ENCODE results near the gene IL1RAP.

The IL1RAP gene

DNA sequence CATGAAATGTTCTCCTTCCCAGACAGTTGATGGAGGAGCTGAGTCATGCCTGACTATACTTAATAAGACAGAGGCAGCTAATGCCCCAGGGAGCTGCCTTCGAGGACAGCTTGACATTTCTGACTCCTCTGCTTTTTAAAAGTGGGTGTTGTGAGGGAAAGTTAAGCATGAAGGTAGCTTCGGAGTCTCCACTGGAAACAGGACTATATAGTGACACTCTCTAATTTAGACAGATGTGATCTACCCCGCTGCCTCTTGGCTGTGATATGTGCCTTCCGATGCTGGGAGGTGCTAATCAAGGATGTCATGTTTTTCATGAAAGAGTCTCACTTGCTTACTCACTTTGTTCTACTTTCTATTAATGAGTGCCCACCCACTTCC lies 72.7 kb downstream of the IL1RAP start:
- TF ChIP-seq, protein P1, sequence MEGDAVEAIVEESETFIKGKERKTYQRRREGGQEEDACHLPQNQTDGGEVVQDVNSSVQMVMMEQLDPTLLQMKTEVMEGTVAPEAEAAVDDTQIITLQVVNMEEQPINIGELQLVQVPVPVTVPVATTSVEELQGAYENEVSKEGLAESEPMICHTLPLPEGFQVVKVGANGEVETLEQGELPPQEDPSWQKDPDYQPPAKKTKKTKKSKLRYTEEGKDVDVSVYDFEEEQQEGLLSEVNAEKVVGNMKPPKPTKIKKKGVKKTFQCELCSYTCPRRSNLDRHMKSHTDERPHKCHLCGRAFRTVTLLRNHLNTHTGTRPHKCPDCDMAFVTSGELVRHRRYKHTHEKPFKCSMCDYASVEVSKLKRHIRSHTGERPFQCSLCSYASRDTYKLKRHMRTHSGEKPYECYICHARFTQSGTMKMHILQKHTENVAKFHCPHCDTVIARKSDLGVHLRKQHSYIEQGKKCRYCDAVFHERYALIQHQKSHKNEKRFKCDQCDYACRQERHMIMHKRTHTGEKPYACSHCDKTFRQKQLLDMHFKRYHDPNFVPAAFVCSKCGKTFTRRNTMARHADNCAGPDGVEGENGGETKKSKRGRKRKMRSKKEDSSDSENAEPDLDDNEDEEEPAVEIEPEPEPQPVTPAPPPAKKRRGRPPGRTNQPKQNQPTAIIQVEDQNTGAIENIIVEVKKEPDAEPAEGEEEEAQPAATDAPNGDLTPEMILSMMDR (conservative IDR thresholded peaks at IDR 0.05; ENCODE audit: control insufficient read depth, insufficient read depth, low read depth, low read length): no peak
- DNase-seq (ENCODE audit: low read depth): peak; percentile 86
- no peak overlapping the region for H3K4me3 ChIP-seq (ENCODE audit: control insufficient read depth, low read depth, low read length)

DNA sequence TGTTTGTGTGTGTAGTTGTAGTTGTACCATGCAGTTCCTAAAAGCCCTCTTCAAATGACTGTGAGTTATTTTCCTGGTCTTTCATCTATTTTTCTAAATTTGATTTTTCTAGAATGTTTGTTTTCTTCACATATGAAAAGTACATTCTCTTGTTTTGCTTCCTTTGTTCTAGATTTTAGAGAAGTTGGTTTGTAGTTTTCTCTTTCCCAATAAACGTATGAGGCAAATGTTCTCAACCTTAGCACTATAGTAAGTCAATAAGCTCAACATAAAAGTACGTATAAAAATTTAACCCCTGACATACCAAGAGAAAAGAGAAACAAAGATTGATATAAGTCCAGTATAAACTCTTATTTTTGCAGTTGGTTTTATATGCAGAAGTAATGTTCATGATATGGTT lies 74.7 kb downstream of the IL1RAP start:
- no peak overlapping the region for H3K4me3 ChIP-seq (ENCODE audit: control insufficient read depth, low read depth, low read length)
- TF ChIP-seq, protein P1 (conservative IDR thresholded peaks at IDR 0.05; ENCODE audit: control insufficient read depth, insufficient read depth, low read depth, low read length): no peak
- DNase-seq (ENCODE audit: low read depth): no peak

DNA sequence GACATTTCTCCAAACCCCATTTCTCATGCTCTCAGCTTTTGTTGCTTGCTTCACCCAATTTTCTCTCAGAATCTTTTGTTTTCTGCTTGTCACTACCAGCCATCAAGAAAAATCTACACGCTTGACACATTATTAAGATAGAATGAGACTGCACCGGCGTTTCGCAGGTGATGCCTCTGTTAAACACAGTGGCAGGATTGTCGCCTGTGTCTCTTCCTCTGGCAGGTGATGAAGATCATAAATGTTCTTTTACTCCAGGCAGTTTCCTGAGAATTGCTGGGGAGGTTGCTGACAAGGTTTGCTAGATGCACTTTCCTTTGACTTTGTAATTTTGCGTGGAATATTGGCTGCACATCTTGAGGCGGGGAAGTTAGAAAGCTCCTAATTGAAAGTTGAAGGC lies 75.4 kb downstream of the IL1RAP start:
- TF ChIP-seq, protein P1 (conservative IDR thresholded peaks at IDR 0.05; ENCODE audit: control insufficient read depth, insufficient read depth, low read depth, low read length): no peak
- DNase-seq (ENCODE audit: low read depth): no peak
- H3K4me3 ChIP-seq (ENCODE audit: control insufficient read depth, low read depth, low read length): no peak overlapping the region

DNA sequence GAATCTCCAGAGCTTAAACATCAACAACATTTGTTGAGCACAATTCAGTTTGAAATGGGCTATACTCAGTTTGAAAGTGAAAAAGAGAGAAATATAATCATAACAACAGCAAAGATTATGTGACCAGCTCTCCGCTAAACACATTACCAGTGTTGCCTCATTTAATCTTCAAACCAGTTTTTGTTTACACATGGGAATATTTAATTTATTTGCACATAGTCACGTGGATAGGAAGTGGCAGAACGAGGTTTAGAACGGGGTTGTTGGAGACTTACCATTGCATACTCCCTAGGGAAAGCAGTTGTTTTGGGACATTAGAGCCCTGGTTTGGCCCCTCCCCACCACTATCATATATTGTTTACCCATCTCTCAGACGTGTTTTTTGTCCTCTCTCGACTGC lies 77.2 kb downstream of the IL1RAP start:
- TF ChIP-seq, protein P1 (conservative IDR thresholded peaks at IDR 0.05; ENCODE audit: control insufficient read depth, insufficient read depth, low read depth, low read length): no peak
- no peak for DNase-seq (ENCODE audit: low read depth)
- no peak overlapping the region for H3K4me3 ChIP-seq (ENCODE audit: control insufficient read depth, low read depth, low read length)

DNA sequence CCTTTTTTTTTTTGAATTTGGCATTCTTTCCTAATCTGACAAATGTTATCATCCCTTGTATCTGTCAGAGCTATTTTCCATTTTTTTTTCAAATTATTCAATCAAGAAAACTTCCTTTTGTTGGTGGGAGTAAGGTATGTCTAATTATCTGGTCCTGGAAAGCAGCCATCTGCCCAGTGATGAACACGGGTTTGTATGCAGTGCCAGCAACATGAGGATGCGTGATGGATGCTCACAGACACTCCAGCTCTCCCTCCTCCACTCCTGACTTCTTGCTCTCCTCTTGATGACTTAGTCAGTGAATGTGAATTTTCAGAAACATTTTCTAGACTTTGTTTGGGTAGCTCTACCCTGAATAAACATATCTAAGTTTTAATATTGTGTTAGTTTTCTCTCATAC lies 79.2 kb downstream of the IL1RAP start:
- TF ChIP-seq, protein P1 (conservative IDR thresholded peaks at IDR 0.05; ENCODE audit: control insufficient read depth, insufficient read depth, low read depth, low read length): no peak
- DNase-seq (ENCODE audit: low read depth): no peak
- H3K4me3 ChIP-seq (ENCODE audit: control insufficient read depth, low read depth, low read length): no peak overlapping the region

DNA sequence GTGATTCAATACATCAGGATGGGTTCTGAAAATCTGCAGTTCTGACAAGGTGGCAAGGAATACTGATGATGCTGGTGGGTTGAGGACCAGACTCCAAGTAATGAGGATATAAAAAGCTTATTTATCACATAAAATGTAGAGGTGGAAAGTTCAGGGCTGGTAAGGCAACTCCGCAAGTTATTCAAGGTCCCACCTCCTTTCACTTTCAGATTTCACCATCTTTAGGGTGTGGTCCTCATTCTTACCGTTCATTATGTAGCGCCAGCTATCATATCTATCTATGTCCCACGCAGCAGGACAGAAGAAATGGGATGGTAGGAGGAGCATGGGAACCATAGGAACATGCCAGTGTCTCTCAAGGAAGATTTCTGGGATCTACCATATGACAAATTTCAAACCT lies 80.3 kb downstream of the IL1RAP start:
- TF ChIP-seq, protein P1 (conservative IDR thresholded peaks at IDR 0.05; ENCODE audit: control insufficient read depth, insufficient read depth, low read depth, low read length): no peak
- H3K4me3 ChIP-seq (ENCODE audit: control insufficient read depth, low read depth, low read length): no peak overlapping the region
- no peak for DNase-seq (ENCODE audit: low read depth)

DNA sequence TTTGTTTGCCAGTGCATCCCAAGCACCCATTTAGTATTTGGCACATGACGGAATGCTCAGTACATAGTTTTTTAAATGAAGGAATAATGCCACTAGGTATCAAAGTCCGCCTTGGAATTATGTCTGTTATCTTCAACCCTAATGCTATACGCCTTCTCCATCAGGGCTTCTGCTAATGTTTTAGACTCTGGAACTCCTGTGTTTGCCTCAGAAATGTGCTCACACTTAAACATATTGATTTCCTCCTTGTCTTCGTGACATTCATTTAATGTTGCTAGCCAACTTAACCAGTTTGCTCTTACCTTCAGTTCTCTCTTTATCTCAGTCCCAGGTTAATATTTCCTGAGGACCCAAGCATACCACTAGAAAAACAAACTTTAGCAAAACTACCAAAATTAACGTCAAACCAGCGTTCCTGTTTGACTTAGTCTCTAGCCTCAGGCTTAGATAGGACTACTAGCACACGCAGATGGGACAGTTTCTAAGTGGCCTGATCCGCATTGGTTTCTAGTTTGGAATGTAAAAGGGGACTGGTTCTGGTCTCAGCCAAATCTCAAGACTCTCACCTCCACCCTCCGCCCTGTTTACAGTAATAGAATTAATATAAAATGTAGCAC lies 81.4 kb downstream of the IL1RAP start:
- TF ChIP-seq, protein P1 (conservative IDR thresholded peaks at IDR 0.05; ENCODE audit: control insufficient read depth, insufficient read depth, low read depth, low read length): no peak
- DNase-seq (ENCODE audit: low read depth): no peak
- H3K4me3 ChIP-seq (ENCODE audit: control insufficient read depth, low read depth, low read length): no peak overlapping the region

All from fibroblast of mammary gland (primary cell).